K562 (cell line): ENCODE measurements around the gene C17orf78. TPM values are rescaled to one million over a fixed set of nuclear protein-coding genes. Genes with fewer than 3 reads are reported as not detected.

Experiments
- CBFA2T3 ChIP-seq: fragments of 450-650 bp; IDR thresholded peaks from 2 replicates; pipeline ENCODE4 v1.6.1; 2017
- GTF2A2 ChIP-seq: IDR thresholded peaks from 2 replicates; pipeline ENCODE4 v1.6.1; 2016; ENCODE audit warnings: mild to moderate bottlenecking, missing genetic modification characterization, missing compliant biosample characterization
- KLF1 ChIP-seq: fragments of 450-650 bp; IDR thresholded peaks from 2 replicates; pipeline ENCODE4 v1.6.1; 2016; ENCODE audit warnings: missing genetic modification characterization, missing compliant biosample characterization
- NCOA6 ChIP-seq: fragments of 450-650 bp; IDR thresholded peaks from 2 replicates; pipeline ENCODE4 v1.6.1; 2017; ENCODE audit warnings: mild to moderate bottlenecking
- PHB2 ChIP-seq: fragments of 450-650 bp; IDR thresholded peaks from 2 replicates; pipeline ENCODE4 v1.6.1; 2017; ENCODE audit warnings: low read depth
- POLR2AphosphoS2 ChIP-seq: IDR thresholded peaks from 2 replicates; pipeline ENCODE4 v1.6.1; 2012; ENCODE audit warnings: low read length, improper control_type of control experiment
- POLR3A ChIP-seq: IDR thresholded peaks from 2 replicates; pipeline ENCODE4 v1.6.1; 2011; ENCODE audit warnings: borderline replicate concordance, mild to moderate bottlenecking, moderate library complexity; ENCODE audit not compliant: insufficient read length, insufficient read depth; ENCODE audit errors: extremely low read depth
- PTRF ChIP-seq: fragments of 450-650 bp; IDR thresholded peaks from 2 replicates; pipeline ENCODE4 v1.6.1; 2016; ENCODE audit warnings: mild to moderate bottlenecking, missing genetic modification characterization, missing compliant biosample characterization
- PURB ChIP-seq: sonication (generic); formaldehyde crosslinking; IDR thresholded peaks from 2 replicates; pipeline ENCODE4 v1.9.0; 2021; ENCODE audit warnings: low read depth, mild to moderate bottlenecking, missing genetic modification reagents
- RBFOX2 ChIP-seq: fragments of 200-400 bp; formaldehyde crosslinking; IDR thresholded peaks from 2 replicates; pipeline ENCODE4 v1.6.1; 2017; ENCODE audit warnings: low read depth, mild to moderate bottlenecking, low read length, moderate library complexity
- RBM14 ChIP-seq: fragments of 200-400 bp; formaldehyde crosslinking; IDR thresholded peaks from 2 replicates; pipeline ENCODE4 v1.6.1; 2018; ENCODE audit warnings: low read depth, mild to moderate bottlenecking, low read length, moderate library complexity, borderline replicate concordance; ENCODE audit not compliant: insufficient read depth
- RCOR1 ChIP-seq, 2 experiments: IDR thresholded peaks; 2 replicates each; pipeline ENCODE4 v1.6.1; 2012; ENCODE audit warnings: low read depth in 2 of 2, low read length in 2 of 2, borderline replicate concordance in 1 of 2, improper control_type of control experiment in 1 of 2
- RHOXF2B ChIP-seq: fragments of 250-450 bp; sonication (Bioruptor Pico); conservative IDR thresholded peaks from 2 replicates; pipeline ENCODE4 v1.5.1; 2021
- ZBTB12 ChIP-seq: fragments of 250-450 bp; sonication (Bioruptor Pico); IDR thresholded peaks from 2 replicates; pipeline ENCODE4 v1.4.0; 2020
- ZNF165 ChIP-seq: fragments of 250-450 bp; sonication (Bioruptor Pico); IDR thresholded peaks from 2 replicates; pipeline ENCODE4 v1.4.0; 2020; ENCODE audit warnings: borderline replicate concordance
- polyA plus RNA-seq, 8 experiments: library from polyadenylated mRNA; depleted of rRNA in 4 of 8; stranded (reverse) in 5 of 8; unstranded in 3 of 8; fragments of >200 nt; fragmentation: Nextera tagmentation in 2 of 8; fragmentation: Illumina TruSeq in 1 of 8; extraction: Ambion mirVana in 2 of 8; extraction: Trizol in 1 of 8; gene quantifications; 2 replicates each; pipeline versions ENCODE4 v1.2.1 to v1.2.3, GENCODE V29; 2011 to 2014; ENCODE audit warnings: inconsistent platforms in 1 of 8, missing spikeins in 1 of 8
- total RNA-seq, 7 experiments: library from RNA; depleted of rRNA in 6 of 7; stranded (reverse); fragments of >200 nt in 6 of 7; fragmentation: Illumina TruSeq in 2 of 7; extraction: Trizol in 2 of 7; gene quantifications; 2 replicates each; pipeline versions ENCODE4 v1.2.1 to v1.2.3, GENCODE V29; 2011 to 2021; ENCODE audit warnings: low replicate concordance in 1 of 7
- TF ChIP-seq, protein P1 (sequence below), 2 experiments: fragments of 450-650 bp; IDR thresholded peaks; 2 replicates each; pipeline ENCODE4 v1.6.1; 2016; ENCODE audit warnings: mild to moderate bottlenecking in 2 of 2, borderline replicate concordance in 1 of 2, low read depth in 1 of 2, moderate library complexity in 1 of 2
- TF ChIP-seq, protein P2 (sequence below): fragments of 450-650 bp; conservative IDR thresholded peaks from 2 replicates; pipeline ENCODE4 v1.6.1; 2016; ENCODE audit warnings: missing genetic modification characterization, low read depth, mild to moderate bottlenecking, control low read depth, missing compliant biosample characterization

C17orf78 gene
- total and polyA plus RNA-seq, 9 of the 15 experiments (the other 6 are each of a cell fraction or from before 2014, with no cell fraction given), result not detected

DNA sequence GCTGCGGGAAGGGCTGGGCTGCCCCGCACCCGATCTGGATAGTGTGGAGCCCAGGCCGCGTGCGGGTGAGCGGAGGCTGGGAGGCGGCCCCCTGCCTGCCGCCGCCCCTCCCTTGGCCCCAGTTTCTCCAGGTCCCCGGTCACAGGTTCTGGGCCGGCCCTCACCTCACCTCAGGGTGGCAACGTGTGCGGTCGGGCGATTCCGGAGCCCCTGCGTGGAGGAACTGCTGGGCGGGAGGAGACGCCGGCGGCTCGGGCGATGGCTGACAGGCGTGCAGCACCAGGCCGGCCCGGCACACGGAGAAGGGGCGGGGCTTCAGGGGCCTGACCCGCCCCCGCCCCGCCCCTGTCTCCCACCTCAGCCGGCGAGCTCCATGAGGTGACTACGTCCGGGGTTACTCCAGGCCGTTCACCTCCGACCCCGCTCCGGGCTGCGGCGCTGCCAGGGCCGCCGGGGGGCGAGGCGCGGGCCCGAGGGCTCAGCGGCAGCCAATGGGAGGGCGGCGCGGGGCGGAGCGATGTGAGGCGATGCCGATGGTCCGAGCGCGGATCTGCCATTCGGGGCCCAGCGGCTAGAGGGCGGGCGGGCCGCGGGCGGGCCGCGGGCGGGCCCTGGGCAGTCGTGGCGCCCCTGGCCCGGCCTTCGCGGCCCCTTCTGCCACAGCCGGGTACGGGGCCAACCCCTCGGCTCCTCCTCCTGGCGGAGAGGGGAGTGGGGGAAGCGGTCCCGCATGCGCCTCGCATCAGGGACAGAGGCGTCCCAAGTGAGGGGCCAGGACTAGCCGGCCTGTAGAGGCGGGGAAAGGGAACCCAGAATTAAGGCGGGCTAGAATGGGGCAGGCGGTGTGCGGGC is 16.7 kb upstream of the C17orf78 start (continued):
- TF ChIP-seq, protein P1, sequence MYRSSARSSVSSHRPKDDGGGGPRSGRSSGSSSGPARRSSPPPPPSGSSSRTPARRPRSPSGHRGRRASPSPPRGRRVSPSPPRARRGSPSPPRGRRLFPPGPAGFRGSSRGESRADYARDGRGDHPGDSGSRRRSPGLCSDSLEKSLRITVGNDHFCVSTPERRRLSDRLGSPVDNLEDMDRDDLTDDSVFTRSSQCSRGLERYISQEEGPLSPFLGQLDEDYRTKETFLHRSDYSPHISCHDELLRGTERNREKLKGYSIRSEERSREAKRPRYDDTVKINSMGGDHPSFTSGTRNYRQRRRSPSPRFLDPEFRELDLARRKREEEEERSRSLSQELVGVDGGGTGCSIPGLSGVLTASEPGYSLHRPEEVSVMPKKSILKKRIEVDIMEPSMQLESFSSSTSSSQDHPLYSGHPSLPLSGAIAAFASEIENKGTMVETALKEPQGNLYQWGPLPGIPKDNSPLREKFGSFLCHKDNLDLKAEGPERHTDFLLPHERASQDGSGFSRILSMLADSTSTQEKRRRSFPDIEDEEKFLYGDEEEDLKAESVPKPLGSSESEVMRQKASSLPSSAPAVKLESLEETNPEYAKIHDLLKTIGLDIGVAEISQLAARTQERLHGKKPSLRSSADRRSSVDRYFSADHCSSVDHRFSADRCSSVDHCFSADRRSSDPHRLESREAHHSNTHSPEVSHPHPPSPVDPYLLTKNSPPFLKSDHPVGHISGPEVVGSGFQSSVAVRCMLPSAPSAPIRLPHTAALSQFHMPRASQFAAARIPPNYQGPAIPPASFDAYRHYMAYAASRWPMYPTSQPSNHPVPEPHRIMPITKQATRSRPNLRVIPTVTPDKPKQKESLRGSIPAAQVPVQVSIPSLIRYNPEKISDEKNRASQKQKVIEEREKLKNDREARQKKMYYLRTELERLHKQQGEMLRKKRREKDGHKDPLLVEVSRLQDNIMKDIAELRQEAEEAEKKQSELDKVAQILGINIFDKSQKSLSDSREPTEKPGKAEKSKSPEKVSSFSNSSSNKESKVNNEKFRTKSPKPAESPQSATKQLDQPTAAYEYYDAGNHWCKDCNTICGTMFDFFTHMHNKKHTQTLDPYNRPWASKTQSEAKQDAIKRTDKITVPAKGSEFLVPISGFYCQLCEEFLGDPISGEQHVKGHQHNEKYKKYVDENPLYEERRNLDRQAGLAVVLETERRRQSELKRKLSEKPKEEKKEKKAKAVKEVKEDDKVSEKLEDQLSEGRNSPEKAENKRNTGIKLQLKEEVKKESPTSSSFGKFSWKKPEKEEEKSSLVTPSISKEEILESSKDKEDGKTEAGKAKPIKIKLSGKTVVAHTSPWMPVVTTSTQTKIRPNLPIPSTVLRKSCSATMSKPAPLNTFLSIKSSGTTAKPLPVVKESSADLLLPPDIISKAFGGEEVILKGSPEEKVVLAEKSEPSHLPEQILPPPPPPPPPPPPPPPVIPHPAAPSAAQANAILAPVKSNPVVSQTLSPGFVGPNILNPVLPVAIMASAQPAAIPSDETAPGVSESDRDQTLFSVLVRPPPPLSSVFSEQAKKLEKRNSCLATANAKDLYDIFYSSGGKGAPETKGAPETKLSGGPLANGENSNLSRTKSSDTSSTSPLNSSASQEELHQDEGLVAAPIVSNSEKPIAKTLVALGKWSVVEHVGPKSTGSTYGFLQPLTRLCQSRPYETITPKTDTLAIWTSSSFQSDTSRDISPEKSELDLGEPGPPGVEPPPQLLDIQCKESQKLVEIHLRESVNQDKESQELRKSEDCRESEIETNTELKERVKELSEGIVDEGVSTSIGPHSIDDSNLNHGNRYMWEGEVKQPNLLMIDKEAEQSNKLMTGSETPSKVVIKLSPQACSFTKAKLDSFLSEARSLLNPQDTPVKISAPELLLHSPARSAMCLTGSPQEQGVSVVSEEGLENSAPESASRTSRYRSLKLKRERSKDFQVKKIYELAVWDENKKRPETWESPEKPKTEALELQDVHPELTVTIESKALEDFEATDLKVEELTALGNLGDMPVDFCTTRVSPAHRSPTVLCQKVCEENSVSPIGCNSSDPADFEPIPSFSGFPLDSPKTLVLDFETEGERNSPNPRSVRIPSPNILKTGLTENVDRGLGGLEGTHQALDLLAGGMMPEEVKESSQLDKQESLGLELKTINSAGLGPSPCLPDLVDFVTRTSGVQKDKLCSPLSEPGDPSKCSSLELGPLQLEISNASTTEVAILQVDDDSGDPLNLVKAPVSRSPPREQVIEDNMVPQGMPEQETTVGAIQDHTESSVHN (IDR thresholded peaks at IDR 0.05; ENCODE audit: borderline replicate concordance in 1 of 2, low read depth in 1 of 2), result no peak
- TF ChIP-seq RHOXF2B (no peak), RCOR1 (IDR thresholded peaks at IDR 0.05; ENCODE audit: borderline replicate concordance in 1 of 2, low read depth in 2 of 2, low read length in 2 of 2) (no peak), CBFA2T3 (no peak), PURB (CRISPR knock-in tag) (no peak), PHB2 (no peak), PTRF (no peak), ZNF165 (CRISPR knock-in tag) (no peak), KLF1 (tag) (no peak), POLR3A (no peak), RBM14 (no peak), RBFOX2 (peak; percentile 90), ZBTB12 (no peak), NCOA6 (no peak), POLR2AphosphoS2 (no peak), GTF2A2 (tag) (no peak)
- TF ChIP-seq, protein P2, sequence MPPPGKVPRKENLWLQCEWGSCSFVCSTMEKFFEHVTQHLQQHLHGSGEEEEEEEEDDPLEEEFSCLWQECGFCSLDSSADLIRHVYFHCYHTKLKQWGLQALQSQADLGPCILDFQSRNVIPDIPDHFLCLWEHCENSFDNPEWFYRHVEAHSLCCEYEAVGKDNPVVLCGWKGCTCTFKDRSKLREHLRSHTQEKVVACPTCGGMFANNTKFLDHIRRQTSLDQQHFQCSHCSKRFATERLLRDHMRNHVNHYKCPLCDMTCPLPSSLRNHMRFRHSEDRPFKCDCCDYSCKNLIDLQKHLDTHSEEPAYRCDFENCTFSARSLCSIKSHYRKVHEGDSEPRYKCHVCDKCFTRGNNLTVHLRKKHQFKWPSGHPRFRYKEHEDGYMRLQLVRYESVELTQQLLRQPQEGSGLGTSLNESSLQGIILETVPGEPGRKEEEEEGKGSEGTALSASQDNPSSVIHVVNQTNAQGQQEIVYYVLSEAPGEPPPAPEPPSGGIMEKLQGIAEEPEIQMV (tag), result no peak
